Activated CD8-positive, alpha-beta memory T cell treated with anti-CD3 and anti-CD28 coated beads, Interleukin-2, amount 50 U/mL, for 24 hours (primary cell): ENCODE data around the gene ERMP1.

Source experiments
- DNase-seq: peaks from one replicate; pipeline ENCODE4 v3.0.0-alpha.2; 2020; ENCODE audit errors: extremely low read depth

The ERMP1 gene

DNA sequence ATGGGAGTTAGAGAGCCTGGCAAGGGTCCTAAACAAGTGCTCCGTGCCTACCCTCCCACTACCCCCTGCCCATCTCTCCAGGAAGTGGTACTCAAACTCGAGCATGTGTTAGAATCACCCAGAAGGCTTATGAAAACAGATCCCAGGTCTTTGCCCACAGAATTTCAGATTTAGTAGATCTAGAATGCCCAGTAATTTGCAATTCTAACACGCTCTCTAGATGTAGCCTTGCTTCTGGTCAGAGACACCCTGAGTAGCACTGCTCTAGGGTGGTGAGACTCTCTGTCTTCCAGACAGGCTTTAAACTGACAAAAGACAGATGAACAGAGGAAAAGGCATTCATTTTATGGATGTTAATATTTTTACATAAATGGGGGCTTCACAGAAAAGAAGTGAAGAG is 20.7 kb upstream of the ERMP1 start:
- DNase-seq, result no peak

DNA sequence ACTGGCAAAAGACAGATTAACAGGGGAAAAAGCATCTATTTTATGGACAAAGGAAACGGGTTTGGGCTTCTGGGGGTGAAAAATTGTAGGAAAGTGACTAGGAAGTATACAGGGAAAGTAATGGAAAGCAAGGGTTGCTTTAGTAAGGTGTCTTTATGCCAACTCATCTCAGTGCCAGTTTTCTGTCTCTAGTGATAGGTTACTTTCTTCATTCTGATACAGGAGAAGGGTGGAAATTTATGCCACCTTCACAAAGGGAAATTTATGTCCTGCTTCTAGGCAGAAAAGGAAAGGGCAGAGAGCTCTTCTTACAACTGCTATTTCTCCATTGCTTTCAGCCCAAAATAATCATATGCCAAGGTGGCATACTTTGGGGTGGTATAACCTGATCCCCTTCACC is 20.1 kb upstream of the ERMP1 start:
- no peak for DNase-seq

DNA sequence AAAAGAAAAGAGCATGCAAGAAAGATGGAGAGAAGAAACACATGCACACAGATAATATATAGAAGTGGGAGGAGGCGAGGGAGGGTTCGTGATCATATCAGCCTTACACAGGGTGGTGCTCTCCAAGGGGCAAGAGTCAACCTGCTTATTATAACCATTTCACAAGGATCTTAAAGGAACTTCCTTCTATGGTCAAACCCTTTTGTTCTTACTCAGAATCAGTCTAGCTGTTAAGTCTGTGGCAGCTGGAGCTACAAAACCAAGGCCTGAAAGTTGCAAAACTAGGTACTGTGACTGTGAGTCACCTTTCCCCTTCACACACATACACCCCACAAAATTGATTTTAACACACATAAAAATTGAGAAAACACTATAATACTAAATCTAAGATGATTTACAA is 18.5 kb upstream of the ERMP1 start:
- DNase-seq, result no peak

DNA sequence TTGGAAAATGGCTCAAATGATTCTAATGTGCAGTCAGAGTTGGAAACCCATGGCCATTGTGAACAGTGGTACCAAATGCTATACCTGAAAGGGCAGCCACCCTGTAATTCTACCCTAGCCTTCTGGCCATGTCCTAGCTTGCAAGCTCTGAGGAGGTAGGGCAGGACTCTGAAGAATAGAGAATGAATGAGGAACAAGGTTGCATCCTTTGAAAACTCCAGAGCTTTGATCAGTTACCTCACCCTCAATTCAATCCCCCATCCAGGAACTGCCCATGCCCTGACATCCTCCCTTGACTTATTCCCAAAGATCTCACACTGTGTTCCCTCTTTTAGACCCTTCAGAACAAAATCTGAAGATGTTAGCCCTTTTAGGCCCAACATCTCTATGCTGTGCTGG is 17.8 kb upstream of the ERMP1 start:
- DNase-seq, result no peak

DNA sequence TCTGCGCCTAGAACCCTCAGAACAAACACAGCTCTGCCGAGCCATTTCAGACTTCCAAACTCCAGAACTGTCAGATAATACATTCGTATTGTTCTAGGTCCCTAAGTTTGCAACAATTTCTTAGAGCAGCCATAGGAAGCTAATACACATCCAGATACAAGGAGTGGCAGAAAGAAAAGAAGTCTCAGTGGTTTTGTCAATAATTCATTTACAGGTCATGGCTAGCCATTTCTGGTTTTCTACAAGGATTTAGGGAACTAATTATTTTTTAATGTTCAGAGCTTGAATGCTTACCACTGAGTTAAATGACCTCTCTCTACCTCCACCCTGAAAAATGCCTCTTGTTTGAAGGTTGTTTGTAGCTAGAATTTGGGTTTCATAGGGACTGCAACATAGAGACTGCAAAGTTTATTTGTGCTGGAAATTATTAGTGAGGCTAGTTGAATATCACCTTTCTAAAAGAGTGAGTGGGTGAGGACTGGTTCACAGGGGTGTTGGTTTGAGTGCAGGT is 15.5 kb upstream of the ERMP1 start:
- DNase-seq, result no peak

DNA sequence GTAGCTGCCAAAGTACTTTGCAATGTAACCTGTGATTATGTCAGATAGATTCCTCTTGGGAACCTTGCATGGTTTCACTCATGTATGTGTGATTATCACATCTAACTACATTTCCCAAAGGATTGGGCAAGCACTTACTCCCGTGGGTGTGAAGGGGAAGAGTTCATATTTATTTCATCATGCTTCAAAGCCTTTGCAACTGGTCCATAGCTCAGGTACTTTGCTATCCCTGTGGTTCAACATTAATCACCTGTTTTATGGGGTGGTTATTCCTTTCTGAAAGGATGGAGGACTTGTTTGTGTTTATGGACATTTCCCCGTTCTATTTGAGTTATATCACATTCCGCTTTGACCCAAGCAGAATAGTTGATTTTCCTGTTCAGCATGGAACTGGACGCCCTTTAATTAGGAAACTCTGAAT is 13.6 kb upstream of the ERMP1 start:
- DNase-seq, result no peak

DNA sequence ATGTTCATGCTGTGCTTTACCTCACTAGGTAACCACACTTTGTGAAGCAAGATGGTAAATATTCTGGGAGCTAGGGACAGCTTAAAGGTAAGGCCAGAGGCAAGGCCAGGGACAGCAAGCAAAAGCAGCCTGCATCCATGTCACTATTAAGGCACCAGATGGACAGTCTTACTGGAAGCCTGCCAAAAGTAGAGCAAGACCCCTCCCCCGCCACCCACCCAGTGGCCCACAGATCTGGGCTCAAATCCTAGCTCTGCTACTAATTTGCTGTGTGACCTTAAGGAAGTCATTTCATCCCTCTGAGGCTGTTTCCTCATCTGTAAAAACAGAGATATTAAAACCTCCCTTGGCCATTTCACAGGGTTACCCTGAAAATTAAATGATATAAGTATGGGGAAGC is 13.2 kb upstream of the ERMP1 start:
- DNase-seq, result no peak

DNA sequence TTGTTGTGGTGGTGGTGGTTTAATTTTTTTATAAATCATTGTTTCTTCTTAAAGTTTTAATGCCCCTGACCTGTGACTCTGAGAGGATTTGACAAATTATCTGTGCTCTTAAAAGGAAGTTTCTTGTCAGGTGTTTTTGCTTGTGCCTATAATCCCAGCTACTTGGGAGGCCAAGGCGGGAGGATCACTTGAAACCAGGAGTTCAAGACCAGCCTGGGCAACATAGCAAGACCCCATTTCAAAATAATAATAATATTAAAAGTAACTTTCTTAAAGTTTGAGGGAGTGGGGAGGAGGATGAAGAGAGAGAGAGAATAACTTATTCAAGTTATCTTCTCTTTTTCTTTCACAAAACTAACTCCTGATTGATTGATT is 12.2 kb upstream of the ERMP1 start:
- DNase-seq, result no peak

DNA sequence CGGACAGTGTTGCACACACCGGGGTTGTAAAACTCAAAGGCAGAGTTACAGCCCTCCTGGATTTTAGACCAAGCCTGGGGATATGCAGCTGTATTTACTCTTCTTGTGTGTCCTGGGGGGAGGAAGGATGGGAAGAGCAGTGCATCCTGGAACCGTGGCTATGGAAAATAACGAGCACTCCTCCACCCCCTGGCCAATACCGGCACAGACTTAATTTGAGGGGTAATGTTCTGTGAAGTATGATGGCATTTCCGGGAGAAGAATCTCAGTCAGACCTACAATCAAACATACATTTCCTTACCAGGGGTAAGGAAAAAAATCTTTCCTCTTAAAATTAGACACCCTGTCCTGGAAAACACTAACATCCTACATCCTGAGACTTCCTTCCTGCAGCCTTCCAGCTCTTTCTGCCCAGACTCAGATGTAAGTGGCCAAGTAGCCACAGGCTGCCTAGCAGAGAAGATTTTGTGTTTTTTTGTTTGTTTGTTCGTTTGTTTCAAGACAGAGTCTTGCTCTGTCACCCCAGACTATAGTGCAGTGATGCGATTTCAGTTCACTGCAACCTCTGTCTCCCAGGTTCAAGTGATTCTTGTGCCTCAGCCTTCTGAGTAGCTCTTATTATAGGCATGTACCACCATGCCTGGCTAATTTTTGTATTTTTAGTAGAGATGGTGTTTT is 11.0 kb upstream of the ERMP1 start:
- DNase-seq, result no peak

DNA sequence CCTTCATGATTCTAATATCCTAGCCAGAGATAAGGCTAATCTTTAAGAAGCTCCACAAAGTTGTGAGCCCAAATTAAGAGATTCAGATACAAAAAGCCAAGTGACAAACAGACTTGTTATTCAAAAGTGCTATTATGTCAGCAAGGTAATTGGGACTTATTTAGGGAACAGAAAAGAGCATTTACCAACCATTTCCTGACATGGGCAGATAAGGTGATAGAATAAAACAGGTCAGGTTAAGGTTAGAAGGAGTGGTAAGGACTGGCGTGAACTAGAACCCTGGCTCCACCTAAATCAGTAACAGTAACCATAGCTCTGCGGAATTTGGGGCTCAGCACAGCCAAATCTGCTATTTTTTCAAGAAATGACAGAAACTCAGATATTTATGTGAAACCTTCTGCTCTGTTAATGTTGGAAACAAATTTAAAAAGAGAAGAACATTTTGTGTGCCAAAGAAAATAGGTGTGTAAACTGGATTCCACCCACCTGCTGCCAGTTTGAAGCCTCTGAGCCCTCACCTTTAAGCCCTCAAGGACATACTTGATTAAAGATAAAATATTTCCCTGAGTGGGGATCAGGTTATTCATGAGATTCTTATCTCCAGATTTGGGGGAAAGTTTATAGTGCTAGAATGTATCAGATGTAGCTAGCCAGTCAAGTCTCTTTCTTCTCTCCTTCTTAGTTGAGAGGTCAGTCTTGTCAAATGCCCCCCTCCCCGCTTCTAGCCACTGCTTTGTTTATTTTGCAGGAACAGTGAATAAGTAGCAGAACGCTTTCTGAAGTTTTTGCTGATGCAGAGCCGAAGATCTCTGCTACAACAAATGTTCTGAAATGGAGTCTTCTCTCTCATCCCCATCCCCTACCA is 10.2 kb upstream of the ERMP1 start:
- DNase-seq, result no peak

DNA sequence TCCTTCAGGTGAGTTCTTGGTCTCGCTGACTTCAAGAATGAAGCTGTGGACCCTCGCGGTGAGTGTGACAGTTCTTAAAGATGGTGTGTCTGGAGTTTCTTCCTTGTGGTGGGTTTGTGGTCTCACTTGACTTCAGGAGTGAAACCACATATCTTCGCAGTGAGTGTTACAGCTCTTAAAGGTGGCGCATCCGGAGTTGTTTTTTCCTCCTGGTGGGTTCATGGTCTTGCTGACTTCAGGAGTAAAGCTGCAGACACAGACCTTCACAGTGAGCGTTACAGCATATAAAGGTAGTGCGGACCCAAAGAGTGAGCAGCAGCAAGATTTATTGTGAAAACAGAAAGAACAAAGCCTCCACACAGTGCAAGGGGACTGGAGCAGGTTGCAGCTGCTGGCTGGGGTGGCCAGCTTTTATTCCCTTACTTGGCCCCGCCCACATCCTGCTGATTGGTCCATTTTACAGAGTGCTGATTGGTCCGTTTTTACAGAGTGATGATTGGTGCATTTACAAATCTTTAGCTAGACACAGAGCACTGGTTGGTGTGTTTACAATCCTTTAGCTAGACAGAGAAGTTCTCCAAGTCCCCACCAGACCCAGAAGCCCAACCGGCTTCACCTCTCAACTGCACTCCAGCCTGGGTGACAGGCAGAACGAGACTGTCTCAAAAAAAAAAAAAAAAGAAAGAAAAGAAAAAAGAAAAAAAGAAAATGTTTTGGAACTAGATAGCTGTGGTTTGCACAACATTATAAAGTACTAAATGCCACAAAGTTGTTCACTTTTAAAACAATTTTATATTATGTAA is 9.1 kb upstream of the ERMP1 start:
- no peak for DNase-seq

DNA sequence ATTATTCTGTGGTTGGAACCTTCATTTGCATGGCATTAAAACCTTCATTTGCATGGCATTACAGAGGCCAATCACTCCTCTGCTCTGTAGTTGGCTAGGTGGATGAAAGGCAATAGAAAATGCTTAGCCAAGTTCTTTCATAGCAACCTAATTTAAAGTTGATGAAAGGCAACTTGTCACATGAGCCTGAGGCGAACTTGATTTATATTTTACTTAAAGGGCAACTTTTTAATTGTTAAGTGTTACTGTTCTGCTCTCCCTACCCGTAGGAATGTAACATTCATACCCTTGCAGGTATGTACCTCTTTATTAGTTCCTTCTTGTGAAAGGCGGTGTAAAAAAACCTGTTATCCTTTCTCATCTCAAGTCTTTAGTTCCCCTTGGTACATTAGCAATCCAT is 7.9 kb upstream of the ERMP1 start:
- DNase-seq, result no peak

DNA sequence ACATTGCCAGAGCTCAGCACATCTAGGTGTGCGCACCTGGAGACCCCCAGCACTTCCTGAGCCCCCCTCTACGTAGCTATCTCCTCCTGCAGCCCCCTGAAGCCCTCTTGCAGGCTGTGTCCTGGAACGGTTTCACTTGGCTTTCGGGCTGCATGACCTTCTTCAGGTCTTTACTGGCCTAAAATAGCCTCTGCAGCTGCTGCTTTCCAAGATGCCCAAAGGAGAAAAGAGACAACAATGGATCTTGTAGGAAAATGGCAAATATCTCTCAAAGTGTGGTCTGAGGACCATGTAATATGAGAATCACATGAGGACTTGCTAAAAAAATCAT is 6.6 kb upstream of the ERMP1 start:
- DNase-seq, result no peak

DNA sequence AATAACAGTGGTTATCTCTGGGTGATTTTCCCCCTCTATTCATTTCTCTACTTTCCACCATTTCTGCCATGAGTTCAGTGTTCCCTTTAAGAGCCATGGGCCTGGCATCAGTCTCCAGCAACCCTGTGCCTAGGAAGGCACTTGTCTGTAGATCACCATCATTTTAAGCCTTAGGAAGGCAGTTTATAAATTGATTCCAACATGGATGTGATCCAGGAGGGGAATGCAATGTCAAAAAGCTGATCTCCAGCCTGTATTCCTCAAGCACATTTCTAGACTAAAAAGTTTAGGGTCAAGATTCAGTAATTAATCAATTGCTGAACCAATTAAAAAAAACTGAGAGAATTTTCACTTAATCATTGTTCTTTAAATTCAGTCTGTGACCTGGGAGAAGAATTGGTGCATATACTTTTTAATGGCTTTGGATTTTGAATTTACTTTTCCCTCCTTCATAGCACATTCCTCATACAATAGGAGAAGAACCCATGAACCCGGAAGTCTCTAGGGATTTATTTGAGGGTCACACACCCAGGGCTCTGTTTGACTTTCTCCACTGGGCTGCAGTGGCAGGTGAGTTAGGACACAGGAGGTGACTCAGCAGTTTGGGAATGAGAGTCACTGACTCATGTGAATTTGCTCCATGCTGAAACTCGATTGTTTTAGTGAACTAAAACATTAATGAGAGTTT is 6.1 kb upstream of the ERMP1 start:
- DNase-seq, result no peak

DNA sequence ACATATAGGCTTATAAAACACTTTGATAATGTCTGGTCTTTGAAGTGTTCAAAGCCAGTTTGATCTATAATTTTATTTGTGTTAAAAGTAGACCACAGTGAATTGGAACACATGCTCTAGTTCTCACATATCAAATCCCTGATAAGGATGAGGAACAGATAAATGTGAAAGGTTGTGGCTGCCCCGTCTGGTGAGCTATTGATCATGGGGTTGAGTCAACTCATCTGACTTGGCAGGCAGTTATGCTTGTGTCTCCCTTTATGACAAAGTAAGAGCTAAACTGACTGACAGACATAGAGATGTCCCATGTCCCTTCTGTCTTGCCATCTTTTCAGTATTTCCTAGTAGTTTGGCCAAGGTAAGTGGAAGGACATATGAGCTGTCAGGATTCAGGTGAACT is 2.9 kb upstream of the ERMP1 start:
- DNase-seq, result no peak

DNA sequence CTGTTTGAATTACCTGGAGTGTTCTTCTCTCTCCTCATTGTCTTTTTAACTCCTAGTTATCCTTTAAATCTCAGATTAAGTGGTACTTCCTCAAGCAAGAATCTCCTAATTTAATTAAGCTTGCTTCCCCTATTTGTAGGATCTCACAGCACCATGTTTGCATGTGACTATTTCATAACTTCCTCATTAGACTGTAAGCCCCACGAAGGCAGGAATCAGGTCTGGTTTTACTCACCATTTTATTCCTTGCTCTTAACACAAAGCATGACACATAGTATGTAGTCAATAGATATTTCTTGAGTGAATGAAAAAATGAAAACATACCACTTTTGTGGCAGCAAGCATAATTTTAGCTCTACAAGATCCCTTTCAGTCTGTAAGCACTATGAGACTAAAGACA is 1.3 kb upstream of the ERMP1 start:
- DNase-seq, result no peak

DNA sequence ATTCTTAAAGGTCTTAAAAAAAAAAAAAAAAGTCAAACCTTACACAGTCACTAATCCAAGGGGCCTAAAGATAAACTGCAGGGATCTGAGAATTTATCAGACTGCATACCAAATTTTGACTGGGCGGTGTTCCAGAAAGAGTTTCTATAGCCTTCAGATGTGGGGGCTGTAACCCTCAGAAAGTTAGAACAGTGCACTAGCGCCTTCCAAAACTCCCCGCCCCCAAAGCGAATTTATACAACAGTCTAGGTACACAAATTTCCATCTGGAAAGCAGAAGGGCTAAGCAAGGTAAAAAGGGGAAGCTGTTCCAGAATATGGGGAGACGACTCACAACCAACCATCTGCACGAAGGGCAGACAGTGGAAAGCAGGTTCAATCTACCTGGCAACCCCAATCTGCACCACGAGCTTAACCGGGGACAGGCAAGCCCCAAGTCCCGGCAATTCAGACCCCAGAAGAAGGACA is 813 bp downstream of the ERMP1 start:
- no peak for DNase-seq

DNA sequence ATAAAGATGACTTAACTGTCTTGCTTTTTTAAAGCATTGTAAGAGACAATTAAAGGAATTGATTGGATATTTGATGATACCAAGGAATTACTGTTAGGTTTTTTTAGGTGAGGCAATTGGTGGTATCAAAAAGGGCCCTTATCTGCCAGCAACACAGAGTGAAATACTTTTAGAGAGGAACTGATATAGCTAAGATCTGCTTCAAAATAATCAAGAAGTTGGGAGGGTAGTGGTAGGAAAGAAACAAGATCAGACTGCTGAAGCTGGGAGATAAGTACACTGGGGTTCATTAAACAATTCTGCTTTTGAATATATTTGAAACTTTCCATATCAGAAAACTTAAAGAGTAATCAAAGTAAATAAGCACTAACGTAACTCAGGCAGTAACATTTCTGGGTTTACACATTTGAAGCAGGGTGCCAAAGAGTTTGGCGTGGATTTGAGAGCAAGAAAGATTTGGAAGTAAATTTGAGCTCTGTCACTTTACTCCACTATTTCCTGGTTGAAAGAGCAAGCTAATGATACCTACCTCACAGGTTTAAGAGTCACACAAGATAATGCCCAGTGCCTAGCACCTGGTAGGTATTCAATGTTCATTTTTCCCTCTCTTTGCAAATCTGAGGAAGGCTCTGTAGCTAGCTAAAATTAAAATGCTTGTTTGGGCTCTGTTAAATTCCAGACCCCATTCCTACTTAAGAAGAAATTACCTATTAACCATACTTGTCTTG is 6.9 kb downstream of the ERMP1 start:
- no peak for DNase-seq

DNA sequence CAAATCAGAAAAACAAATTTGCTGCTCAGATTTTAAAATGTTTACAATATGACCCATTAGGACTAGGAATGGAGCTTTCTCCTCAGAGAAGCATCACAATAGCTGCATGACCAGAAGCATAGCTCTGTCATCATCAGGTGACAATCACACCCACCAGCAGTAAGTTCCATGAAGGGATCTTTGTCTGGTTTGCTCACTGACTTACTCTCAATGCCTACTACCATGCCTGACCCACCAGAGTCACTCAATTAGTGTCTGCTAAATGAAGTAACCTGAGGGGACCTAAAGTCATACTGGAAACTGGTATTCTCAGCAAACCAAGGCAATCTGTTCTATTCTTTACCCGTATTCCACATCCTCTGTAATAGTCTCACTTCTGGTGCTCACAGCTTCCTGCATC is 7.7 kb downstream of the ERMP1 start:
- DNase-seq, result no peak

DNA sequence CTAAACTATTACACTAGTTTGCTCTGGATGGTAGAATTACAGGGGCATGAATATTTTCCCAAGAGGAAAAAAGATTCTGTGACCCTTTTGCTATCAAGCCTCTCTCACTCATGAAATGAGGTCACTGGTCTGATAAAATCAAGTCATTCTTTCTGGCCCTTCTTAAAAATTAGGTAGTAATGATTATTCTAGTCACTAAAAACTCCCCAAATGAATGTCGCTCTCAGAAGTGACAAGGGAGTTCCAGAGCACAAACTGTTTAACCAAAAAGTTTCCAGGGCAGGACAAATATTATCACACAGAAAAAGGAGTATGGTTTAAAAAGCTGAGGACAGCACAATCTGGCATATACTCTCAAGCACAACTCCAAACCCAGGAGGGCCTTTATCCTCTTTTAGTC is 12.5 kb downstream of the ERMP1 start:
- DNase-seq, result no peak

DNA sequence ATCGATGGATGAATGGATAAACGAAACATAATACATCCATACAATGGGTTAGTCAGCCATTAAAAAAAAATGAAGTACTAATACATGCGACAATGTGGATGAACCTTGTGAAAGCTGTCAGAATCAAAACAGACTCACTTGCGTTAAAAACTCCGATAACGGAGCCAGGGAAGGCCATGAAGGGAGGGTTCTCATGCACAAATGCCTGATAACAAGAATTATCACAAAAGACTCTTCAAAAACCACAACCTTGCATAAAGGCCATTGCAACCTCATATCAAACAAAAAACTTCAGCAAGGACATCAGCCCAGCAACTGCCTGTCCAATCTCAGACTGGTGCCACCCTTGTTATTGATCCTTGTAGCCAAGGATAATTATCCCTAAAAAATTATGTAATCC is 13.7 kb downstream of the ERMP1 start:
- DNase-seq, result no peak
